HepG2 (cell line): Measurements from ENCODE around the gene GDPD5.

Experiments
- ATF1 ChIP-seq: IDR thresholded peaks from 2 replicates; pipeline ENCODE4 v1.6.1; 2016; ENCODE audit warnings: mild to moderate bottlenecking, control low read depth
- ELF1 ChIP-seq: sonication (generic); formaldehyde crosslinking; IDR thresholded peaks from 2 replicates; pipeline ENCODE4 v1.4.0; 2020; ENCODE audit warnings: missing genetic modification reagents
- HOXD1 ChIP-seq: sonication (generic); formaldehyde crosslinking; IDR thresholded peaks from 2 replicates; pipeline ENCODE4 v1.5.0; 2020; ENCODE audit warnings: missing genetic modification reagents
- IRF2 ChIP-seq: IDR thresholded peaks from 2 replicates; pipeline ENCODE4 v1.6.1; 2018; ENCODE audit warnings: missing genetic modification reagents, missing compliant biosample characterization
- MBNL3 ChIP-seq: fragments of 250-450 bp; sonication (Bioruptor Pico); conservative IDR thresholded peaks from 2 replicates; pipeline ENCODE4 v1.8.0; 2022; ENCODE audit warnings: mild to moderate bottlenecking, inconsistent platforms
- NCOA5 ChIP-seq: sonication (generic); formaldehyde crosslinking; IDR thresholded peaks from 2 replicates; pipeline ENCODE4 v1.4.0; 2020; ENCODE audit warnings: missing genetic modification reagents
- POLR2AphosphoS5 ChIP-seq: IDR thresholded peaks from 2 replicates; pipeline ENCODE4 v1.6.1; 2012; ENCODE audit warnings: low read depth, low read length
- TARDBP ChIP-seq: sonication (generic); formaldehyde crosslinking; IDR thresholded peaks from 2 replicates; pipeline ENCODE4 v1.8.0; 2022; ENCODE audit warnings: mild to moderate bottlenecking, missing genetic modification reagents
- ZNF615 ChIP-seq: sonication (generic); formaldehyde crosslinking; IDR thresholded peaks from 2 replicates; pipeline ENCODE4 v1.5.0; 2020; ENCODE audit warnings: mild to moderate bottlenecking, missing genetic modification reagents, borderline replicate concordance
- TF ChIP-seq, protein P1 (sequence below): sonication (generic); formaldehyde crosslinking; IDR thresholded peaks from 2 replicates; pipeline ENCODE4 v1.5.0; 2020; ENCODE audit warnings: mild to moderate bottlenecking, missing genetic modification reagents, moderate library complexity
- TF ChIP-seq, protein P2 (sequence below): sonication (generic); formaldehyde crosslinking; IDR thresholded peaks from 2 replicates; pipeline ENCODE4 v1.5.0; 2020; ENCODE audit warnings: missing genetic modification reagents
- TF ChIP-seq, protein P3 (sequence below): sonication (generic); formaldehyde crosslinking; IDR thresholded peaks from 2 replicates; pipeline ENCODE4 v1.5.1; 2020; ENCODE audit warnings: missing genetic modification reagents, mild to moderate bottlenecking, borderline replicate concordance
- TF ChIP-seq, protein P4 (sequence below): sonication (generic); formaldehyde crosslinking; IDR thresholded peaks from 2 replicates; pipeline ENCODE4 v1.5.0; 2020; ENCODE audit warnings: missing genetic modification reagents
- TF ChIP-seq, protein P5 (sequence below): conservative IDR thresholded peaks from 2 replicates; pipeline ENCODE4 v1.6.1; 2018; ENCODE audit warnings: missing genetic modification reagents

DNA sequence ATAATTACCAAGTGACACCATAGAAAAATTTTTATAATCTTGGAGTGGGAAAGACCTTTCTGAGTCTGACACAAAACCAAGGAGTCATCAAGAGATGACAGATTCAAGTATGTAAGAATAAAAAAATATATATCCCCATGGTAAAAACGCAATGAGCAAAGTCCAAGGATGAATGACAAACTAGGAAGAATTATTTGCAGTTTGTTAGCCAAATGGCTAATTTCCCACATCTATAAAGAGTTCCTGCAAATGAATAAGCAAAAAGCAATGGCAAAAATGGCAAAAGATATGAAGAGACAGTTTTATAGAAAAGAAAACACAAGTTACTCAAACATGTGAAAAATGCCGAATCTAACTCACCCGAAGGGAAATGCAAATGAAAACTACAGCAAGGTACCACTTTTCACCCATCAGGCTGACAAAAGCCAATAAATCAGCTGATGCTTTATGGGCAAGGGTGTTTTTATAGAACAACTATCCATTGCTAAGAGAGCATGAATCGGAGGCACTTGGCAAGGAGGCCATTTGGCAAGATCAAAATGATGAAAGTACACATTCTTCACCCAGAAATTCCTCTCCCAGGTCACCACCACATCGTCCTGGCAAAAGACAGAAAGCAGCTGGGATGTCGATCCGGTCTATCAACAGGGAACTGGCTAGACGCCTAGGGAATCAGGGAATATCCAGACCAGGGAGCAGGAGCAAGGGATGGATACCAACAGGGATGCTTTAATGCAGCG lies 71.7 kb downstream of the GDPD5 start:
- TF ChIP-seq NCOA5 (CRISPR knock-in tag): no peak
- TF ChIP-seq, protein P1, sequence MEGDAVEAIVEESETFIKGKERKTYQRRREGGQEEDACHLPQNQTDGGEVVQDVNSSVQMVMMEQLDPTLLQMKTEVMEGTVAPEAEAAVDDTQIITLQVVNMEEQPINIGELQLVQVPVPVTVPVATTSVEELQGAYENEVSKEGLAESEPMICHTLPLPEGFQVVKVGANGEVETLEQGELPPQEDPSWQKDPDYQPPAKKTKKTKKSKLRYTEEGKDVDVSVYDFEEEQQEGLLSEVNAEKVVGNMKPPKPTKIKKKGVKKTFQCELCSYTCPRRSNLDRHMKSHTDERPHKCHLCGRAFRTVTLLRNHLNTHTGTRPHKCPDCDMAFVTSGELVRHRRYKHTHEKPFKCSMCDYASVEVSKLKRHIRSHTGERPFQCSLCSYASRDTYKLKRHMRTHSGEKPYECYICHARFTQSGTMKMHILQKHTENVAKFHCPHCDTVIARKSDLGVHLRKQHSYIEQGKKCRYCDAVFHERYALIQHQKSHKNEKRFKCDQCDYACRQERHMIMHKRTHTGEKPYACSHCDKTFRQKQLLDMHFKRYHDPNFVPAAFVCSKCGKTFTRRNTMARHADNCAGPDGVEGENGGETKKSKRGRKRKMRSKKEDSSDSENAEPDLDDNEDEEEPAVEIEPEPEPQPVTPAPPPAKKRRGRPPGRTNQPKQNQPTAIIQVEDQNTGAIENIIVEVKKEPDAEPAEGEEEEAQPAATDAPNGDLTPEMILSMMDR (CRISPR knock-in tag): no peak
- TF ChIP-seq, protein P2, sequence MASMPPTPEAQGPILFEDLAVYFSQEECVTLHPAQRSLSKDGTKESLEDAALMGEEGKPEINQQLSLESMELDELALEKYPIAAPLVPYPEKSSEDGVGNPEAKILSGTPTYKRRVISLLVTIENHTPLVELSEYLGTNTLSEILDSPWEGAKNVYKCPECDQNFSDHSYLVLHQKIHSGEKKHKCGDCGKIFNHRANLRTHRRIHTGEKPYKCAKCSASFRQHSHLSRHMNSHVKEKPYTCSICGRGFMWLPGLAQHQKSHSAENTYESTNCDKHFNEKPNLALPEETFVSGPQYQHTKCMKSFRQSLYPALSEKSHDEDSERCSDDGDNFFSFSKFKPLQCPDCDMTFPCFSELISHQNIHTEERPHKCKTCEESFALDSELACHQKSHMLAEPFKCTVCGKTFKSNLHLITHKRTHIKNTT (CRISPR knock-in tag): no peak
- TF ChIP-seq IRF2 (CRISPR knock-in tag): no peak
- TF ChIP-seq ATF1 (CRISPR knock-in tag): no peak
- no peak for TF ChIP-seq TARDBP (CRISPR knock-in tag)
- TF ChIP-seq, protein P3, sequence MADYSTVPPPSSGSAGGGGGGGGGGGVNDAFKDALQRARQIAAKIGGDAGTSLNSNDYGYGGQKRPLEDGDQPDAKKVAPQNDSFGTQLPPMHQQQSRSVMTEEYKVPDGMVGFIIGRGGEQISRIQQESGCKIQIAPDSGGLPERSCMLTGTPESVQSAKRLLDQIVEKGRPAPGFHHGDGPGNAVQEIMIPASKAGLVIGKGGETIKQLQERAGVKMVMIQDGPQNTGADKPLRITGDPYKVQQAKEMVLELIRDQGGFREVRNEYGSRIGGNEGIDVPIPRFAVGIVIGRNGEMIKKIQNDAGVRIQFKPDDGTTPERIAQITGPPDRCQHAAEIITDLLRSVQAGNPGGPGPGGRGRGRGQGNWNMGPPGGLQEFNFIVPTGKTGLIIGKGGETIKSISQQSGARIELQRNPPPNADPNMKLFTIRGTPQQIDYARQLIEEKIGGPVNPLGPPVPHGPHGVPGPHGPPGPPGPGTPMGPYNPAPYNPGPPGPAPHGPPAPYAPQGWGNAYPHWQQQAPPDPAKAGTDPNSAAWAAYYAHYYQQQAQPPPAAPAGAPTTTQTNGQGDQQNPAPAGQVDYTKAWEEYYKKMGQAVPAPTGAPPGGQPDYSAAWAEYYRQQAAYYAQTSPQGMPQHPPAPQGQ (CRISPR knock-in tag): no peak
- TF ChIP-seq HOXD1 (CRISPR knock-in tag): no peak
- TF ChIP-seq ELF1: no peak
- no peak for TF ChIP-seq MBNL3 (CRISPR knock-in tag)
- TF ChIP-seq, protein P4, sequence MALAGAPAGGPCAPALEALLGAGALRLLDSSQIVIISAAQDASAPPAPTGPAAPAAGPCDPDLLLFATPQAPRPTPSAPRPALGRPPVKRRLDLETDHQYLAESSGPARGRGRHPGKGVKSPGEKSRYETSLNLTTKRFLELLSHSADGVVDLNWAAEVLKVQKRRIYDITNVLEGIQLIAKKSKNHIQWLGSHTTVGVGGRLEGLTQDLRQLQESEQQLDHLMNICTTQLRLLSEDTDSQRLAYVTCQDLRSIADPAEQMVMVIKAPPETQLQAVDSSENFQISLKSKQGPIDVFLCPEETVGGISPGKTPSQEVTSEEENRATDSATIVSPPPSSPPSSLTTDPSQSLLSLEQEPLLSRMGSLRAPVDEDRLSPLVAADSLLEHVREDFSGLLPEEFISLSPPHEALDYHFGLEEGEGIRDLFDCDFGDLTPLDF (CRISPR knock-in tag): no peak
- TF ChIP-seq, protein P5, sequence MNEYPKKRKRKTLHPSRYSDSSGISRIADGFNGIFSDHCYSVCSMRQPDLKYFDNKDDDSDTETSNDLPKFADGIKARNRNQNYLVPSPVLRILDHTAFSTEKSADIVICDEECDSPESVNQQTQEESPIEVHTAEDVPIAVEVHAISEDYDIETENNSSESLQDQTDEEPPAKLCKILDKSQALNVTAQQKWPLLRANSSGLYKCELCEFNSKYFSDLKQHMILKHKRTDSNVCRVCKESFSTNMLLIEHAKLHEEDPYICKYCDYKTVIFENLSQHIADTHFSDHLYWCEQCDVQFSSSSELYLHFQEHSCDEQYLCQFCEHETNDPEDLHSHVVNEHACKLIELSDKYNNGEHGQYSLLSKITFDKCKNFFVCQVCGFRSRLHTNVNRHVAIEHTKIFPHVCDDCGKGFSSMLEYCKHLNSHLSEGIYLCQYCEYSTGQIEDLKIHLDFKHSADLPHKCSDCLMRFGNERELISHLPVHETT (CRISPR knock-in tag): no peak
- no peak for TF ChIP-seq POLR2AphosphoS5
- TF ChIP-seq ZNF615: no peak
